ENCODE measurements around the gene KIF13A.

DNA sequence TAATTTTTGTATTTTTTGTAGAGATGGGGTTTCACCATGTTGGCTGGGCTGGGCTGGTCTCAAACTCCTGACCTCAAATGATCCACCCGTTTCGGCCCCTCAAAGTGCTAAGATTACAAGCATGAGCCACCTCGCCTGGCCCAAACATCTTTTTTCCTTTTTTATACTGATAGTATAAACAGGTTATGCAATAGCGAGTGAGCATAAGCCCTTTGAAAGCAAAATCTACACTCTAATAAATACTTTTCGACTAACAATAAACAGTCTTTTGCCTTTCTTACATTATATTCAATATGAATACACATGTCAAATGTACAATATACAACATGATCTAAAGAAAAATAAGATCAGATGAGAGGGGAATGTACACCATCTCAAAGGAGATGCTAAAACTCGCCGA is 38.7 kb downstream of the KIF13A start:
- TF ChIP-seq CTCF (IDR thresholded peaks at IDR 0.05; ENCODE audit: low read length) = no peak
- TF ChIP-seq EZH2 (optimal IDR thresholded peaks at IDR 0.05; ENCODE audit: low read depth, low read length) = no peak

All from MM.1S (cell line).